ENCODE results near the gene UNC13A.

The UNC13A gene

GRCh38 chr19:17629760-17630159 is 58.4 kb downstream of the UNC13A start:
- no peak for DNase-seq (ENCODE audit: low read depth in 1 of 2, low spot score in 1 of 2)

GRCh38 chr19:17627921-17628320 is 60.2 kb downstream of the UNC13A start:
- no peak for DNase-seq (ENCODE audit: low read depth in 1 of 2, low spot score in 1 of 2)

GRCh38 chr19:17627161-17627560 is 61.0 kb downstream of the UNC13A start:
- DNase-seq (ENCODE audit: low read depth in 1 of 2, low spot score in 1 of 2), result no peak

DNA sequence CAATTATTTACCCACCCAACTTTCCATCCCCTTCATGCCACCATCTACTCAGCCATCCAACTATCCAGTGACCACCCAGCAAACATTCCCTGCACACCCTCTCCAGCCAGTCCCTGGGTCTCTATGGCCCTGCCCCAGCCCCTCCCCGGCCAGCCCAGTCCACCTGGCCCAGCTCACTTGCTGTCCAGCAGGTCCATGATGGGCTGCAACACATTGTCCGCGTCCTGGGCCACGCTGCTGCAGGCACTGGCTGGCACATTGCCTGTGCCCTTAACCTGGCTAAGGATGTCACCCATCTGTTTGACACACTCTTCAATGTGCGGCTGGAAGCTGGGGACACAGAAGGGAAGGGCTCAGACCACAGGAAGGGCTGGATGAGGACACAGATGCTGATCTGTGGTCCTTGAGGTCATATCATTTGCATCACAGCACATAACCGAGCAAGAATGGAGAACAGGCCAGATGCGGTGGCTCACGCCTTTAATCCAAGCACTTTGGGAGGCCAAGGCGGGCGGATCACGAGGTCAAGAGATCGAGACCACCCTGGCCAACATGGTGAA is 61.6 kb downstream of the UNC13A start:
- DNase-seq (ENCODE audit: low read depth in 1 of 2, low spot score in 1 of 2), result no peak

DNA sequence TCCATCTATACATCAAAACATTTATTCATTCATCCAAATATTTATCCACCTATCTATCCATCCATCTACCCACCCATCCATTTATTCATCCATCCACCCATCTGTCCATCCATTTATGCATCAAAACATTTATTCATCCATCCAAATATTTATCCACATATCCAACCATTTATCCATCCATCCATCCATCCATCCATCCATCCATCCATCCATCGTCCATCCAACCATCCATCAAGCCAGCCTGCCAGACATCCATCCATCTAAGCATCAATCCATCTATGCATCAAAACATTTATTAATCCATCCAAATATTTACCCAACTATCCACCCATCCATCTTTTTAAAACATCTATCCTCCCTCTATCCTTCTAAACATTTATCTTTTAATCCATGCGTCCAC is 62.2 kb downstream of the UNC13A start:
- DNase-seq (ENCODE audit: low read depth in 1 of 2, low spot score in 1 of 2), result no peak

DNA sequence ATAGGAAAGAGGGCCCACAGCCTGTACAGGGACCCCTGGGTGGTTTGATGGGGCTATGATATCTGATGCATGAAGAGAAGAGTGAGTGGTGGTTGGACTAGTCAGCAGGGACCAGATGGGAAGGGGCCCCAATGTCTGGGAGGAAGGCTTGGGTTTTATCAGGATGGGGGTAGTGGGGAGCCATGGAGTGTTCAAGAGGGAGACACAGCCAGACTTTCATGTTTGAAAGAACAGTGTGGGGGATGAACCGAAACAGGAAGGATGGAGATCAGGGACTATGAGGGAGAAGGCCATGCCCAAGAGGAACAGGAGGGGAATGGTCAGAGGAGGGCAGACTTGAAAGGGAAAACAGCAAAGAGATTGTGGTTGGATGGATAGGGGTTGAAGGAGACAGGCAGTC is 63.1 kb downstream of the UNC13A start:
- no peak for DNase-seq (ENCODE audit: low read depth in 1 of 2, low spot score in 1 of 2)

DNA sequence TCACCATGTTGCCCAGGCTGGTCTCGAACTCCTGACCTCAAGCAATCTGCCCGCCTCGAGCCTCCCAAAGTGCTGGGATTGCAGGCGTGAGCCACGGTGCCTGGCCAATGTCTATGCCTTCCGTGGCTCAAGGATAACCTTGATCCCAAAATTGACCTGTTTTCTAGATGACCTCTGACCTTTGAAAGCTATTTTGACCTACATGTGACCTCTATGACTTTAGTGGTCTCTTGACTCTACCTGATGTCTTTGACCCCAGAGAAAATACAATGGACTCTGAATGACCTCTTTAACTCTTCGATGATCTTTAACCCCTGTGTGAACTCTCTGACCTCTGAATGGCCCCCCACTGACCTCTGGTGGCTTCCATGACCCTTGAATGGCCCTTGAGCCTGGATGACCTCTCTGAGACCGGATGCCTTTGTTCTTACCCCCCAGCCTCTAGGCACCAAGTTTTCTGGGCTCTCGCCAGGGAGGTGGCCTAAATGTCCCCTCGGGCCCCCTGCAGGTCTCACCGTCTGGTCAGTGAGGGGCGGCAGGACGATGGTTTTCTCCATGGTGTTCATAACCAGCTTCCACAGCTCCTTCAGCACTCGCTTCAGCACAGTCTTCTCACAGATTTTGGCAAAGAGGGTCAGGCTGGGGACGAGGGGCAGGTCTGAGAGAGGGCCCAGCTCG is 63.7 kb downstream of the UNC13A start:
- DNase-seq (ENCODE audit: low read depth in 1 of 2, low spot score in 1 of 2), result no peak

DNA sequence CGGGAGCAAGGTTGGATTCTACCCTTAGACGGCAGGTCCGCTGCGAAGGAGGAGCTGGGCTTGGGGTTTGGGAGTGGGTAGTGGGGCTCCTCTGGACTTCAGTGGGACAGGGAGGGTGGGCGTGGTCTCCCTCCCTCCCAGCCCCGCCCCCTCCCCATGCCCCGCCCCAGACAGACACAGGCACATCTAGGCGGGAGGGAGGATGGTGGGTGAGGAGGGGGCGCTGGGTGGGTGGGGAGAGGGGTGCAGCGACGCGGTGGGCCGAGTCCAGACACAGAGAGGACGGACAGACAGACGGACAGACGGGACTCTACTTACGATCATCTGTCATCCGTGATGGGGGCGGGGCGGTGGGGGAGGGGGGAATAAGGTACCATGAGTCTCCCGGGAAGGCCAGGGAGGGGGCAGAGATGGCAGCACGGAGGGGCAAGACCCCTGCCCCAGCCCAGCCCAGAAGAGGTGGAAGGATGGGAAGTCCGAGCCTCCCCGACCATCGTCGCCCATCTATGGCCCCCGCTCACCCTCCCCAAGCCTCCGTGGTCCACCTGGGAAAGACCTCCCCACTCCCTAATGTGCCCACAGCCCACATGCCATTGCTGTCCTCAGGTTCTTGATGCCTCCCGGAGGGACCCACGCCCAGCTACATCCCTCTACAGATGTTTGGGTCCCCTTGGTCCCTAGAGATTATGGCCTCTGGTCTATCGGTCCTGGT is 64.8 kb downstream of the UNC13A start:
- no peak for DNase-seq (ENCODE audit: low read depth in 1 of 2, low spot score in 1 of 2)

GRCh38 chr19:17620696-17621095 is 67.5 kb downstream of the UNC13A start:
- no peak for DNase-seq (ENCODE audit: low read depth in 1 of 2, low spot score in 1 of 2)

GRCh38 chr19:17618936-17619335 is 69.2 kb downstream of the UNC13A start:
- DNase-seq (ENCODE audit: low read depth in 1 of 2, low spot score in 1 of 2), result no peak

- no peak for DNase-seq (ENCODE audit: low read depth in 1 of 2, low spot score in 1 of 2)
These were observed 69.8 kb downstream of the UNC13A start for GRCh38 chr19:17618281-17618903.

- no peak for DNase-seq (ENCODE audit: low read depth in 1 of 2, low spot score in 1 of 2)
These were observed 70.4 kb downstream of the UNC13A start for GRCh38 chr19:17617807-17618192.

- DNase-seq (ENCODE audit: low read depth in 1 of 2, low spot score in 1 of 2), result no peak
These were observed 71.0 kb downstream of the UNC13A start for GRCh38 chr19:17616961-17617806.

DNA sequence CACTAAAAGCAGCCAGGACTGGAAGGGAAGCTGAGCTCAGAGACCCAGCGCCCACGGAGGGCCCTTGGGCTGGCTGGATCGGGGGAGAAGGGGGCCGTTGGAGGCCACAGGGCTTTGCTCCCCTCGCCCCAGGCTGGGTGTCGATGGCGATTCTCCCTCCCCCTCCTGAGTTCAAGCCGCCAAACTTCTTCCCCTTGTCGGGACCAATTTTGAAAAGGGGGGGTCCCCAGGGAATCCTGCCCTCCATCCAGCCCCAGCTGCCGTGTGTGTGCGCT is 71.5 kb downstream of the UNC13A start:
- DNase-seq (ENCODE audit: low read depth in 1 of 2, low spot score in 1 of 2), result no peak

- no peak for DNase-seq (ENCODE audit: low read depth in 1 of 2, low spot score in 1 of 2)
These were observed 72.1 kb downstream of the UNC13A start for GRCh38 chr19:17615889-17616685.

DNA sequence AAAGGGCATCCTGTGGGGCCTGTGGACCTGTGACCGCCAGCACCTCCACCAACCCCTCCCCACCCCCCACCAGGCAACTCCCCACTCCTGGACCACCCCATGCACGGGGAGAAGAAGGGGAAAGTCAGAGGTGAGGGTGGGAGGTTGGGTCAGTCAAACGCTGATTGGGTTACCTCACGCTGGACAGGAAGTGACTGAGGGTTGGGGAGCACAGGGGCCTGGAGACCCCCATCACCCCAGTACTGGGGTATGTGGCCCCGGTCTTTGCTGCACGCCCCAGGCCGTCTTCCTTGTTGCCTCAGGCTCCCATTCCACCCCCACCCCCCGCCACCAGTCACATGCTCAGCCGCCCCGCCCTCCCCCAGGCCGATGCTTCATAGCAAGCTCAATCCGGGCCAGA is 73.7 kb downstream of the UNC13A start:
- no peak for DNase-seq (ENCODE audit: low read depth in 1 of 2, low spot score in 1 of 2)

DNA sequence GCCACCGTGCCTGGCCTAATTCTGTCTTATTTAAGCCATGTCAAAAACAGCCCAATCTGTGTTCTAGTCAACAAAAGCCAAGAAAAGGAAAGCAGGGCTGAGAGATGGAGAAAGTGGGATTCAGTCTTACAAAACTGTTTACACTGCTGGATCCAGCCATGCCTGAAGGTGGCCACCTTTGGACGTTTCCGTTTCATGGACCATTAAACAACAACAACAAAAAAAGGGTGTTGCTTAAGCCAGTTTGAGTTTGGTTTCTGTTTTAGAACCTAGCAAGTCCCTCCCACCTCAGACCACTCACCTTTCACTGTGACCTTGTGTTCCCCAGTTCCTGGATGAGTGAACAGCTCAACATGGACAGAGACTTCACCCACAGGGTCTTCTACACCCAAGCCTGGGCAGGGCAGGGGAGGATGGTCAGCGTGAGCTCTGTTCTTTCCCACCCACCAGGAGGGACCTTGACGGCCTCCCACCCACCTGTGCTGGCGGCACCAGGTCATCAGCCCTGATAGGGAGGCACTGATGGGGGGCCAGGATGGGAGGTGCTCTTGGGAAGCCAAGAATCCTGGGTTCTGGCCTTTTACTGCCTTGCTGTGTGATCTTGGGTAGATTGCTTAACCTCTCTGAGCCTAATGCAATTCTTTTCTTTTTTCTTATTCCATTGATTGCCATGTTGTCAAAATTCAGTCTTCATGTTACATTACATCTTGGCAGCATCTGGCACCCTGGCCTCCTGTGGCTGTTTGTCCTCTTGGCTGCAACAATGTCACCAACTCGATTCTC is 76.5 kb downstream of the UNC13A start:
- DNase-seq (ENCODE audit: low read depth in 1 of 2, low spot score in 1 of 2), result no peak

DNA sequence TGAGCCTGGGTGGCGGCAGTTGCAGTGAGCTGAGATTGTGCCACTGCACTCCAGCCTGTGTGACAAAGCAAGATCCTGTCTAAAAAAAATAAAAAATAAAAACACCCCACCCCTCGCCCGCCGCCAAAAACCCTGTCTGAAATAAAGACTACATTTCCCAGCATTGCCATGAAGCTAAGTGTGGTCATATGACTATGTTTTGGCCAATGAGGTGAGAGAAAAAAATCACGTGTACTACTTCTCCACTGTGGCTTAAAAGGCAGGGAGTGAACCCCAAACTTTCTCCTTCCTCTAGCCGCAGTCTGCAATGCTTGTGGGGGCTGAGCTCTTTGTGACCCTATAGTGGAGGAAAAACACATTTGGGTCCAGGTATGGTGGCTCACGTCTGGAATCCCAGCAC is 77.8 kb downstream of the UNC13A start:
- no peak for DNase-seq (ENCODE audit: low read depth in 1 of 2, low spot score in 1 of 2)

GRCh38 chr19:17607936-17608335 is 80.2 kb downstream of the UNC13A start:
- DNase-seq (ENCODE audit: low read depth in 1 of 2, low spot score in 1 of 2), result no peak

DNA sequence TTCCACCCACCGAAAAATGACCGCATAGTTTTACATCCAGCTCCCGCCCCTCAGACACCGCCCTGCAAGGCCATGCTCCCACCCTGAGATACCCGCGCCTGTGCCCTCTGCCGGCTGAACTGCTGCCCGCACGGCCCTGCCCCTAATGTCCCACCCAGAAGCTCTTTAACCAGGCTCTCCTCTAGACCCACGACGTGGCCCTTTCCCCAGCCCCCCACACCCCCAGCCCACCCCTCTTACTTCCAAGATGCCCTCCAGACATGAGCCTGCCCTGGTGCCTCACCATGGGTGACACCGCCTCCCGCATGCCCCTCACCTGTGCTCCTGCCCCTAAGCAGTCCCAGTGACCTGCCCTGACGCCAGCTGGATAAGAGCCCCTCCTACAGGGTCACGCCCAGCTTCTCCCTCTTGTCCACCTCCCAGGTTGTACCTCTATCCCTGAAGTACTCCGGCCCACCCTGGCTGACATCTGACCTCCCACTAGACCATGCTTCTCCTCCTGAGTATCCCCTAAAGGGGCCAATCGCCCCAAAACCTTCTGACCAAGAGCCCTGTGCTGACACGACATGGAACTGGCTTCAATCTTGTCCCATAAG is 81.5 kb downstream of the UNC13A start:
- DNase-seq (ENCODE audit: low read depth in 1 of 2, low spot score in 1 of 2), result no peak

Measured in stimulated activated CD4-positive, alpha-beta T cell treated with anti-CD3 and anti-CD28 coated beads, Interleukin-15, amount 100 ng/mL, for 1 hour (primary cell).